Measurements from ENCODE around the gene SNUPN.

Gene SNUPN

DNA sequence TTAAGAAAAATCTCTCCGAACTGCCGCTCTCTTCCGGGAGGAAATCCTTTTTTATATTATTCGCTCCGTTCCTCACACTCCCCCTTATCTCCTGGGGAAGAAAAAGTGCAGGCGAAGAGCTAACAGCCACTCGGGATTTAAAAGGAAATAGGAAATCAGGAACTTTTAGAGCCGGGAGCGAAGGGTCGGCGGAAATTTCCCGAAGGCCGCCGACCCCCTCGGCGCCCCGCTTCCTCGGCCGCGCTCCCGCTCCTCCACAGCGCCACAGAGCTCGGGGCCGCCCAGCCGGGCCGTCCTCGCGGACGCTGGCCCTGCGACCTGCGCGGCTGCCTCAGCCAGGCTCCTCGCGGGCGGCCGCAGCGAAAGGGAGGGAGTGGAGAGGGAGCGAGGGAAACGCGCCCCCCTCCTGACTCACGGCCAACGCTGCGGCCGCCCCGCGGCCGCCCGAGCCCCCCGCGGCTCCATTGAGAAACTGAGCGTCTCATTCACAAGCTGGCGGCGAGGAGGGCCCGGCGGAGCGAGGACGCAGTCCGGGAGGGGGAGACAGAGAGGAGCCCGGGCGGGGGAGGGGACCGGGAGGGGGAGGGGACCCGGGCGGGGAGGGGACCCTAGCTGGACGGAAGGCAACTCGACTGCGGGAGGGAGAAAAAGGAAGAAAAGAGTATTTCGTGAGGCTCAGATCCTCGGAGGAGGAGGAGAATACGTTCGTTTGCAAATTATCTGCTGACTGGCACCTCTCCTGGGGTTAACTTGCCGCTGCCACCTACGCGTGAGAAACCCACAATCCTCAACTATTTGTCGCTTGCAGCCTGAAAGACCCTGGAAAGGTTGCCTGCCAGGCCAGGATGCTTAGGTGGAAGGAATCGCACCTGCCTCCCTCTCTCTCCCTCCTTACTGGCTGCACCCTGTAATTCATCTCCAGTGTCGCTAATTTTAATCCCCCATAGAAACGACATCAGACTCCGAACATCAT is 46.3 kb downstream of the SNUPN start, which contains the start of gene PTPN9:
PTPN9 (minus strand) TSS at position 368 of the 973 bp plus-strand sequence. CDS start 539 bp downstream, outside the sequence.
- peak within 1 kb of the TSS; percentile 92 for H3K27ac ChIP-seq
- TF ChIP-seq, protein P1, sequence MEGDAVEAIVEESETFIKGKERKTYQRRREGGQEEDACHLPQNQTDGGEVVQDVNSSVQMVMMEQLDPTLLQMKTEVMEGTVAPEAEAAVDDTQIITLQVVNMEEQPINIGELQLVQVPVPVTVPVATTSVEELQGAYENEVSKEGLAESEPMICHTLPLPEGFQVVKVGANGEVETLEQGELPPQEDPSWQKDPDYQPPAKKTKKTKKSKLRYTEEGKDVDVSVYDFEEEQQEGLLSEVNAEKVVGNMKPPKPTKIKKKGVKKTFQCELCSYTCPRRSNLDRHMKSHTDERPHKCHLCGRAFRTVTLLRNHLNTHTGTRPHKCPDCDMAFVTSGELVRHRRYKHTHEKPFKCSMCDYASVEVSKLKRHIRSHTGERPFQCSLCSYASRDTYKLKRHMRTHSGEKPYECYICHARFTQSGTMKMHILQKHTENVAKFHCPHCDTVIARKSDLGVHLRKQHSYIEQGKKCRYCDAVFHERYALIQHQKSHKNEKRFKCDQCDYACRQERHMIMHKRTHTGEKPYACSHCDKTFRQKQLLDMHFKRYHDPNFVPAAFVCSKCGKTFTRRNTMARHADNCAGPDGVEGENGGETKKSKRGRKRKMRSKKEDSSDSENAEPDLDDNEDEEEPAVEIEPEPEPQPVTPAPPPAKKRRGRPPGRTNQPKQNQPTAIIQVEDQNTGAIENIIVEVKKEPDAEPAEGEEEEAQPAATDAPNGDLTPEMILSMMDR (conservative IDR thresholded peaks at IDR 0.05) = peak; percentile 82

DNA sequence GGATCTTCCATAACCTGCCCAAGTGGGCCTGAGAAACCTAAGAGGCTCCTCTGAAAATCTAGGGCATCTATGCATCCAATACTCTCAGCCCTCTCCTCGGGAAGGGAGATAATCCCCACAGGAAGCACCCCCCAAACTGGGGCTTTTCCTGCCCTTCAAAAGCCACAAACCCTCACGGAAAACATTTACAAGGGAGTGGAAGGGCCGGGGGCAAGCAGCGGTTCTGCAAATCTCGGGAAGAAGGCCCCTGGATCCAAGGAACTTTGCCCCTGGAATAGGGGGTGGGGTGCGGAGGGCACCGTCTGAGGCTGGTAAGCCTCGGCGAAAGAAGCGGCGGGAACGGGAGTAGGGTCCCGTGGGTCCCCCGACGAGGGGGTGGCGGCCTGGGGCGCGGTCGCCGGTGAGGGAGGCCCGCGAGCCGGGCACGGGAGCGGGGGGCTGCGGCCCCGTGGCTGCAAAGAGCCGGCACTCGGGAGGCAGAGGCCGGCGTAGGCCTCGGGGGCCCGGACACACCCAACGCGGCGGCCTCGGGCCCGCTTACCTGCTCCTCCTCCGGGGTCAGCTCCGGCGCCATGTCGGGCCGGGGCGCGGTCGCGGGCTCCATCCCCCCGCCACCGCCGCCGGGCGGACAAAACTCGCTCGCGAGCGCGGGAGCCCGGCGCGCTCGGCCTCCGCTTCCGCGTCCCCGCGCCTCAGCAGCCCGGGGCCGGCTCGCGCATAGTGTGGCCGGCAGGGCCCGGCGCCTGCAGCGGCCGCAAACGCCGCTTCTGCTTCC is 47.2 kb downstream of the SNUPN start:
- H3K27ac ChIP-seq = peak overlapping the region; percentile 92
- TF ChIP-seq, protein P1 (conservative IDR thresholded peaks at IDR 0.05) = no peak

DNA sequence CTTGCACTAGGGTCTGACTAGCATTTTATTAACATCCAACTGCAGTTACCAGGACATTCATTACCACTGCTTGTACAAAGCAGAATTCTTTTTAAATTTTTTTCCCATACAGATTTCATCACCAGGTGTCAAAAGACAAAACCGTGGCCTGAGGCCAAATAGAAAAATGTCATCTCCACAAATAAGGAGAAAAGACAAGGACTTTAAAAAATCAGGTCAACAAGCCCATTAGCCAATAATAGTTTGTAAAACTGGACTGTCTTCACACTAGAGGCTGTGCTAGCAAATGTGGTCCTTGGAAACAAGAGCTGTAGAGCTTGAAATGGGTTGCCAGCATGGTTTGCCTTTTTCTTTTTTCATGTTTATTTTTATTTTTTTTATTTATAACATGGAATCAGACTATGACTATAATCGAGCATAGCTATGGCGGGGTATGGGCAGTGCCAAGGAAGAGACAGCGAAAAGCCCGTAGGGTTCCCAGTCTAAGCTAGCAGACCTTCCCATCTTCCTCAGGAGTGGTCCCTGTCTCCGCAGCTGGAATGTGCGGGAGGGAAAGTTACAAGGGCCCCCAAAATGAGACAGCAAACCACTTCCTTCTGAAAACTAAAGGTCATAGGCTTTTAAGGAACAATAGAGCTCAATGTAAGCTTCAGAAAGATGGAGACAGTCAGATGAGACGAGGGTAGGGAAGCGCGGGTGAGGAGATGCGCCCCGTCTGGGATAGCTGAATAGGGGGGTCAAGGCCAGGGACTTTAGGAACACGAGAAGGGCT is 47.9 kb downstream of the SNUPN start:
- TF ChIP-seq, protein P1 (conservative IDR thresholded peaks at IDR 0.05) = no peak
- H3K27ac ChIP-seq = peak overlapping the region; percentile 92

DNA sequence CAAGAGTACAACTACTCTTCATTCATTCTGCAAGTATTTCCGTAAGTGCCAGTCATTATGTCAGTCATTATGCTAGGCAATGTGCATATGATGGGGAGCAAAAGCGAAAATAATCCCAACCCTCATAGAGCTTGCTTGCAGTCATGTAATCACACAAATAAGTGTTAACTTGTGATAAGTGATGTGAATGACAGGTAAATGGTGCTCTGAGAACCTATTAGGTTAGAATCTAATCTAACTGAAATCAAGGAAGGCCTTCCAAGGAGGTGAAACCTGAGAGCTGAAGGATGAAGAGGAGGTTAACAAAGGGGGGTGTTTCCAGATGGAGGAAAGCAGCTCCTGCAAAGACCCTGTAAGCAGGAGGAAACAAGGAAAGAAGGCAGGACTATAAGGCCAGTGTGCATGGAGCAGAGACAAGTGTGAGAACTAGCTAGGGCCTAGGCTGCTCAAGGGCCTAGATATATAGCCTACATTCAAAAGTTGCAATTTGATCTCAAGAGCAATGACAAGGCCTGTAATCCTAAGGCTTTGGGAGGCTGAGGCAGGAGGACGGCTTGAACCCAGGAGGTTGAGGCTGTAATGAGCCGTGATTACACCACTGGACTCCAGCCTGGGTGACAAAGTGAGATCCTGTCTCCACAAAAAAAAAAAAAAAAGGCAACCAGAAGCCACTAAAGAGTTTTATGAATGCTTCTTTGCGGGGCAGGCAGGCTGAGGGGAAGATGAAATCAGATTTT is 51.7 kb downstream of the SNUPN start:
- TF ChIP-seq, protein P1 (conservative IDR thresholded peaks at IDR 0.05) = no peak
- H3K27ac ChIP-seq = no peak overlapping the region

DNA sequence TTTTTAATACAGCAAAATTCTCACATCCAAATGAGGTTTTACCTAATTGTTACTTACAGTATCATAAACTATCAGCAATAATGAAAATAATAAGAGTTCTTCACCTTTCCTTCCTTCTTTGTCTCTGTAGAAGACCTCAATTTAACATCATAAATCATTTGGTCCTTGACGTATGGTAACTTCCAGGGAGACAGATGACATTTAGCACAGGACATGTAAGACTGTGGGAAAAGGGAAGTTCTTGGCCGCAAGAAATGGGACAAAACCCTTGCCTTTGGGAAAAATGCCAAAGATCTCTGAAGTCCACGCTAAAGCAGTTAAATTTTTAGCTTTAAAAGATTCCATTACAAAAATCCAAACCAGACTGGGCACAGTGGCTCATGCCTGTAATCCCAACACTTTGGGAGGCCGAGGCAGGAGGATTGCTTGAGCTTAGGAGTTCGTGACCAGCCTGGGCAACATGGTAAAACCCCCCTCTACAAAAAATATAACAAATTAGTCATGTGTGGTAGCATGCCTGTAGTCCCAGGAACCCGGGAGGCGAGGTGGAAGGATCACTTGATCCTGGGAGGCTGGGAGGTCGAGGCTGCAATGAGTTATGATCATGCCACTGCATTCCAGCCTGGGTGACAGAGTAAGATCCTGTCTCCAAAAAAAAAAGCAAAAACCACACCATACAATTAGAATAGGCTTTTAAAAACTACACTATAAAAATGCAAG is 55.2 kb downstream of the SNUPN start:
- H3K27ac ChIP-seq = no peak overlapping the region
- TF ChIP-seq, protein P1 (conservative IDR thresholded peaks at IDR 0.05) = no peak
